Measurements from ENCODE around the gene TRAF7. TPM values are rescaled to one million over a fixed set of nuclear protein-coding genes. Genes with fewer than 3 reads are reported as not detected.

TRAF7 gene
- total RNA-seq, 2 experiments from 2014 or later: 53.6 to 82.3 TPM

DNA sequence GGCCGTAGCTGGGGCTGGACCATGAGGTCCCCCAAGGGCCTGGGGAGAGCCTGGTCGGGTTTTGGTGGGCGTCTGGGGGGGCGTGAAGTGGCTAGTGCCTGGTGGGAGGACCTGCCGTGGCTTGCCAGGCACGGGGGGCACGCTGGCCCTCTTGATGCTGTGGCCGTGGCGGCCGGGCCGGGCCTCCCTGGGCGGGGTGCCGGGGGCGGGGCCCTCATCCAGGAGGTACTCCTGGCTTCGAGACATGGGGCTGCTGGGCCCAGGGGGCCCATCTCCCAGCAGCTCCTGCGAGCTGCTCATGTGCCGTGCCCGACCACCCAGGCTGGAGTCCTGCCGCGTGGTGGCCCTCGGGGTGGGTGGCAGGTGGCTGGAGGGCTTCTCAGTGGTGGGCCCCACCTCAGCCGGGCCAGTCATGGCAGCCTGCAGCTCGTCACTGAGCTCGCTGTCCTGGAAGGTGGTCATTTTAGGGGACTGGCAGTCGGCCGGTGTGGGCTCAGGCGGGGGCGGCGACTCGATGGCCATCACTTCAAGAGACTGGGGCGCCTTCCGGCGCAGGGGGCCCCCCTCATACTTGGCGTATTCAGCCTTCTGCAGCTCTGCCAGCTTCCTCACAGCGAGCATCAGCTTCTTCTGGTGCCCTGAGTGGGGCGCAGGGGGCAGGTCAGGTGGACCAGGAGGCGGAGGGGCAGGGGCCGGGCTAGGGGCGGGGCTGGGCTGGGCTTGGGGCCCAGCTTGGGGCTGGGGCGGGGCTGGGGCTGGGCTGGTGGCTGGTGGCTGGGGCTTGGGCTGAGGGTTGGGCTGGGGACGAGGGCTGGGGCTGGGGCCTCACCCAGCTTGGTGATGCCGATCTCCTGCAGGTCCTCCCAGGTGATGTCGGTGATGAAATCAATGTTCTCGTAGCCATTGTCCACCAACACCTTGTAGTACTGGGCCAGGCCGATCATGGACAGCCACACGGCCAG, 25.7 kb downstream of the TRAF7 start:
- no peaks in the 10 kb centered on the region for H3K9me3 ChIP-seq (ENCODE audit: low read length)
- POLR2A ChIA-PET: no interaction called here
- no peak overlapping the region for H3K4me3 ChIP-seq (ENCODE audit: low read depth, low read length, poor library complexity, severe bottlenecking)
- no peak for TF ChIP-seq EZH2phosphoT487 (IDR thresholded peaks at IDR 0.05; ENCODE audit: borderline replicate concordance, low read depth, low read length)
- TF ChIP-seq, protein P1, sequence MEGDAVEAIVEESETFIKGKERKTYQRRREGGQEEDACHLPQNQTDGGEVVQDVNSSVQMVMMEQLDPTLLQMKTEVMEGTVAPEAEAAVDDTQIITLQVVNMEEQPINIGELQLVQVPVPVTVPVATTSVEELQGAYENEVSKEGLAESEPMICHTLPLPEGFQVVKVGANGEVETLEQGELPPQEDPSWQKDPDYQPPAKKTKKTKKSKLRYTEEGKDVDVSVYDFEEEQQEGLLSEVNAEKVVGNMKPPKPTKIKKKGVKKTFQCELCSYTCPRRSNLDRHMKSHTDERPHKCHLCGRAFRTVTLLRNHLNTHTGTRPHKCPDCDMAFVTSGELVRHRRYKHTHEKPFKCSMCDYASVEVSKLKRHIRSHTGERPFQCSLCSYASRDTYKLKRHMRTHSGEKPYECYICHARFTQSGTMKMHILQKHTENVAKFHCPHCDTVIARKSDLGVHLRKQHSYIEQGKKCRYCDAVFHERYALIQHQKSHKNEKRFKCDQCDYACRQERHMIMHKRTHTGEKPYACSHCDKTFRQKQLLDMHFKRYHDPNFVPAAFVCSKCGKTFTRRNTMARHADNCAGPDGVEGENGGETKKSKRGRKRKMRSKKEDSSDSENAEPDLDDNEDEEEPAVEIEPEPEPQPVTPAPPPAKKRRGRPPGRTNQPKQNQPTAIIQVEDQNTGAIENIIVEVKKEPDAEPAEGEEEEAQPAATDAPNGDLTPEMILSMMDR (conservative IDR thresholded peaks at IDR 0.05; ENCODE audit: low read length): no peak
- CTCF ChIA-PET (ENCODE audit: unreplicated experiment): interaction anchor here (0.6 kb wide), 1 partner anchor 9 kb away, joined by 3 read pairs; no protein-coding TSS in a partner anchor
- H3K36me3 ChIP-seq (ENCODE audit: insufficient read depth, low read length): peaks cover 34% of the 10 kb centered on the region
- H3K9me2 ChIP-seq (ENCODE audit: insufficient read depth, low read length): no peaks in the 10 kb centered on the region
- no peak overlapping the region for H2AFZ ChIP-seq (ENCODE audit: low read length)
- H3K79me2 ChIP-seq (ENCODE audit: insufficient read depth, low read depth, low read length): no peaks in the 10 kb centered on the region
- H3K27ac ChIP-seq (ENCODE audit: low read depth, low read length, poor library complexity, severe bottlenecking): no peak overlapping the region
- H3K4me2 ChIP-seq (ENCODE audit: low read length): no peak overlapping the region
- no peak for DNase-seq (ENCODE audit: low spot score)
- intact Hi-C loops (cut with micrococcal nuclease; ENCODE audit: unreplicated experiment): no loop called here
- no peaks in the 10 kb centered on the region for H4K20me1 ChIP-seq (ENCODE audit: insufficient read depth, low read length)
- H3K4me1 ChIP-seq (ENCODE audit: insufficient read depth, low read length, poor library complexity, severe bottlenecking): no peaks in the 10 kb centered on the region
- no TSS peak for BruUV-seq (replicated peaks)

GRCh38 chr16:2181952-2182351, 26.4 kb downstream of the TRAF7 start:
- intact Hi-C loops (cut with micrococcal nuclease; ENCODE audit: unreplicated experiment): no loop called here
- H3K36me3 ChIP-seq (ENCODE audit: insufficient read depth, low read length): peaks cover 29% of the 10 kb centered on the region
- BruUV-seq (replicated peaks): no TSS peak
- H3K79me2 ChIP-seq (ENCODE audit: insufficient read depth, low read depth, low read length): no peaks in the 10 kb centered on the region
- no peak overlapping the region for H3K27ac ChIP-seq (ENCODE audit: low read depth, low read length, poor library complexity, severe bottlenecking)
- H3K4me1 ChIP-seq (ENCODE audit: insufficient read depth, low read length, poor library complexity, severe bottlenecking): no peaks in the 10 kb centered on the region
- no peak overlapping the region for H2AFZ ChIP-seq (ENCODE audit: low read length)
- DNase-seq (ENCODE audit: low spot score): no peak
- H3K9me2 ChIP-seq (ENCODE audit: insufficient read depth, low read length): no peaks in the 10 kb centered on the region
- no peaks in the 10 kb centered on the region for H4K20me1 ChIP-seq (ENCODE audit: insufficient read depth, low read length)
- ChIA-PET POLR2A (no interaction called here), CTCF (ENCODE audit: unreplicated experiment) (no interaction called here)
- H3K4me2 ChIP-seq (ENCODE audit: low read length): no peak overlapping the region
- no peak overlapping the region for H3K4me3 ChIP-seq (ENCODE audit: low read depth, low read length, poor library complexity, severe bottlenecking)
- H3K9me3 ChIP-seq (ENCODE audit: low read length): no peaks in the 10 kb centered on the region
- TF ChIP-seq, protein P1 (conservative IDR thresholded peaks at IDR 0.05; ENCODE audit: low read length): no peak
- no peak for TF ChIP-seq EZH2phosphoT487 (IDR thresholded peaks at IDR 0.05; ENCODE audit: borderline replicate concordance, low read depth, low read length)

DNA sequence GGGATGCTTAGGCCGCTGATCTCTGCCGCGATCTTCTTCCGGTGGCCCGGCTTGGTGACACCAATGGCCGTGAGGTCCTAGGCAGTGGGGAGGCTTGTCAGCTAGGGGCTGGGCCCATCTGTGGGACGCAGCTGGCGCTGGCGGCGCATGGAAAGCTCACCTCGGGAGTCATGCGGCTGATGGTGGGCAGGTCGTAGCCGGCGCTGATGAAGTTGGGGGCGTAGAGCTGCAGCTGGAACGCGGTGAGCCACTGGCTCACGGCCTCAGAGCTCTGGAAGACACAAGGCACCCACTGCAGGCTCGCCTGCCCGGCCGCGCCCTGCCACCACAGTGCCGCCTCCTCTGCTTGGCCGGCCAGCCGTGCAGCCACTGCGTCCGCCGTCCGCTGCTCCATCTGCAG, 28.1 kb downstream of the TRAF7 start:
- ChIA-PET POLR2A (no interaction called here), CTCF (ENCODE audit: unreplicated experiment) (no interaction called here)
- intact Hi-C loops (cut with micrococcal nuclease; ENCODE audit: unreplicated experiment): no loop called here
- Histone ChIP-seq H3K36me3 (ENCODE audit: insufficient read depth, low read length) (peaks cover 12% of the 10 kb centered on the region), H2AFZ (ENCODE audit: low read length) (no peak overlapping the region), H3K27ac (ENCODE audit: low read depth, low read length, poor library complexity, severe bottlenecking) (no peak overlapping the region), H3K4me2 (ENCODE audit: low read length) (no peak overlapping the region), H3K9me3 (ENCODE audit: low read length) (no peaks in the 10 kb centered on the region), H3K4me1 (ENCODE audit: insufficient read depth, low read length, poor library complexity, severe bottlenecking) (no peaks in the 10 kb centered on the region), H3K79me2 (ENCODE audit: insufficient read depth, low read depth, low read length) (no peaks in the 10 kb centered on the region), H4K20me1 (ENCODE audit: insufficient read depth, low read length) (no peaks in the 10 kb centered on the region), H3K4me3 (ENCODE audit: low read depth, low read length, poor library complexity, severe bottlenecking) (no peak overlapping the region), H3K9me2 (ENCODE audit: insufficient read depth, low read length) (no peaks in the 10 kb centered on the region)
- TF ChIP-seq, protein P1 (conservative IDR thresholded peaks at IDR 0.05; ENCODE audit: low read length): no peak
- TF ChIP-seq EZH2phosphoT487 (IDR thresholded peaks at IDR 0.05; ENCODE audit: borderline replicate concordance, low read depth, low read length): no peak
- no TSS peak for BruUV-seq (replicated peaks)
- DNase-seq (ENCODE audit: low spot score): no peak
